A673 (cell line): ENCODE data around the gene NPEPL1.

Experiments
- EZH2 ChIP-seq: fragments of 200-600 bp; sonication (generic); IDR thresholded peaks from 2 replicates; pipeline ENCODE4 v1.6.1; 2017; ENCODE audit warnings: borderline replicate concordance, low read depth, mild to moderate bottlenecking, mixed read lengths, antibody characterized with exemption, low read length; ENCODE audit not compliant: poor library complexity, severe bottlenecking
- TF ChIP-seq, protein P1 (sequence below): fragments of 300-800, 200-600 bp; sonication (generic); conservative IDR thresholded peaks from 2 replicates; pipeline ENCODE4 v1.5.1; 2017; ENCODE audit warnings: low read depth, mild to moderate bottlenecking, antibody characterized with exemption, low read length, moderate library complexity, mixed read lengths

GRCh38 chr20:58673119-58673518 is 19.5 kb upstream of the NPEPL1 start:
- TF ChIP-seq, protein P1, sequence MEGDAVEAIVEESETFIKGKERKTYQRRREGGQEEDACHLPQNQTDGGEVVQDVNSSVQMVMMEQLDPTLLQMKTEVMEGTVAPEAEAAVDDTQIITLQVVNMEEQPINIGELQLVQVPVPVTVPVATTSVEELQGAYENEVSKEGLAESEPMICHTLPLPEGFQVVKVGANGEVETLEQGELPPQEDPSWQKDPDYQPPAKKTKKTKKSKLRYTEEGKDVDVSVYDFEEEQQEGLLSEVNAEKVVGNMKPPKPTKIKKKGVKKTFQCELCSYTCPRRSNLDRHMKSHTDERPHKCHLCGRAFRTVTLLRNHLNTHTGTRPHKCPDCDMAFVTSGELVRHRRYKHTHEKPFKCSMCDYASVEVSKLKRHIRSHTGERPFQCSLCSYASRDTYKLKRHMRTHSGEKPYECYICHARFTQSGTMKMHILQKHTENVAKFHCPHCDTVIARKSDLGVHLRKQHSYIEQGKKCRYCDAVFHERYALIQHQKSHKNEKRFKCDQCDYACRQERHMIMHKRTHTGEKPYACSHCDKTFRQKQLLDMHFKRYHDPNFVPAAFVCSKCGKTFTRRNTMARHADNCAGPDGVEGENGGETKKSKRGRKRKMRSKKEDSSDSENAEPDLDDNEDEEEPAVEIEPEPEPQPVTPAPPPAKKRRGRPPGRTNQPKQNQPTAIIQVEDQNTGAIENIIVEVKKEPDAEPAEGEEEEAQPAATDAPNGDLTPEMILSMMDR, result no peak
- no peak for TF ChIP-seq EZH2
